Right lobe of liver (tissue), 6 donors: ENCODE data around the gene GTF2H3. TPM values are rescaled to one million over a fixed set of nuclear protein-coding genes. Genes with fewer than 3 reads are reported as not detected.

Experiments used
- ATAC-seq, 4 donors: fragments of 200-7000 bp; cut with Tn5 transposase; one replicate each; pipeline ENCODE4 v1.9.1; 2020; ENCODE audit warnings: mild to moderate bottlenecking in 4 of 4, moderate library complexity in 4 of 4
- DNase-seq, 3 donors: peaks; one replicate each; pipeline ENCODE4 v3.0.0-alpha.2; 2020
- H3K27ac ChIP-seq, 3 donors: fragments of 200-600 bp; one replicate each; pipeline ENCODE4 v1.8.0; 2022
- H3K27me3 ChIP-seq, 2 donors: fragments of 200-600 bp; one replicate each; pipeline ENCODE4 v1.8.0; 2022
- H3K36me3 ChIP-seq, 4 donors: fragments of 200-600 bp; sonication (generic) in 1 of 4; one replicate each; pipeline versions ENCODE4 v1.5.1 to v1.8.0; 2017 to 2022; ENCODE audit warnings: control low read depth in 1 of 4
- H3K4me1 ChIP-seq, 4 donors: fragments of 200-600 bp; sonication (generic) in 1 of 4; one replicate each; pipeline versions ENCODE4 v1.5.1 to v1.8.0; 2017 to 2022; ENCODE audit warnings: control low read depth in 1 of 4
- H3K4me3 ChIP-seq, 3 donors: fragments of 200-600 bp; one replicate each; pipeline ENCODE4 v1.8.0; 2022
- H3K9me3 ChIP-seq, 4 donors: fragments of 200-600 bp; sonication (generic) in 1 of 4; one replicate each; pipeline versions ENCODE4 v1.5.1 to v1.8.0; 2017 to 2022; ENCODE audit warnings: control low read depth in 1 of 4
- POLR2A ChIP-seq: fragments of 450-650 bp; IDR thresholded peaks from one replicate; pipeline ENCODE4 v1.6.1; 2017; ENCODE audit warnings: antibody characterized with exemption, mild to moderate bottlenecking
- WGBS: methylation state at CpG from one replicate; pipeline ENCODE4 v1.1.6; 2018; ENCODE audit warnings: low coverage, low lambda C conversion rate; ENCODE audit not compliant: insufficient coverage; ENCODE audit errors: missing lambda C conversion rate; 5-methylcytosine and 5-hydroxymethylcytosine counted together
- intact Hi-C, 2 donors: fragments of 100-400 bp; cut with DNase I; formaldehyde crosslinking; loops; one replicate each; pipeline versions ENCODE4 v1.11.2 to v1.14.1; 2022
- total RNA-seq, 6 experiments: library from RNA; depleted of rRNA in 2 of 6; stranded (reverse); fragments of >200 nt in 2 of 6; fragmentation: NEBNext Ultra II Directional in 3 of 6; extraction: Animal tissue kit (Norgen Biotek cat#: 25700) in 3 of 6; gene quantifications; one replicate each; pipeline versions ENCODE4 v1.1.0 to v1.2.4, GENCODE V29; 2016 to 2023
- TF ChIP-seq, protein P1 (sequence below), 4 donors: fragments of 200-600 bp in 3 of 4; fragments of 450-650 bp in 1 of 4; IDR thresholded peaks; one replicate each; pipeline versions ENCODE4 v1.5.1 to v1.8.0; 2016 to 2022; ENCODE audit warnings: antibody characterized with exemption in 4 of 4, mild to moderate bottlenecking in 2 of 4
- donor health status: DM: no; HTN: yes; CAD: no.
- donor health status: DM: no; HTN: no; CAD: no.
- donor health status: DM: no; HTN: no; CAD: no.
- donor health status: DM: no; HTN: yes; CAD: no.
- donor health status: DM: no; HTN: yes; CAD: no.

The GTF2H3 gene
- total RNA-seq, 6 experiments from 2014 or later = 10.9 to 15.6 (median 13.9) TPM

DNA sequence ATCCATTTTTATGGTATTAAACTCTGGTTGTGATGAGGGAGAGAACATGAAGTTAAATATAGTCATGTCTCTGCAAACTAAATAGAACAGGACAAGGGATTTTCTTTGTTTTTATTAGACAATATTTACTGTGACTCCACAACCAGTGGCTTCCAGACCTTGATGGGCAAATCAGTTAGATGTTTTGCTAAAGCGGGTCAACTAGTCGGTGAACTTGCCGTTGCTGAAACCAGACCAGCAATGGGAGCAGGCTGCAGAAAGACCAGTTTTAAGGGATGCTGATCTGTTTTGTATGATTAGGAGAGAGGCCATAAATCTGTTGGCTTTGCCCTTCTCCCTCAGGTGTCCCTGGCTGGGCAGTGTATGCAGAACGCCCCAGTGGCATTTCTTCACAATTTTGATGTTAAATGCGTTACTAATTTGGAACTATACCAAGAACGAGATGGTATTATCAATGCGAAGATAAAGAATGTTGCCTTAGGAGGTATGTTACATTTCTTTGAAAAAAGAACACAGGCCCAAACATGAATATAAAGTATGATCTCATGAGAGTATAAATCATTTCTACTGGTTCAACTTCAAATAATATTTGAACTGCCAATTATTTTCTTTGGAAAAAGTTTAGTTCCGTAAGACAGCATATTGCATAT lies 56.7 kb downstream of the GTF2H3 start:
- intact Hi-C loops = no loop called here
- DNase-seq = no peak
- H3K4me1 ChIP-seq = no peaks in the 10 kb centered on the region
- WGBS = 83% methylated on average over 8 of the region's 8 CpGs
- ATAC-seq = no peak
- no peak overlapping the region for H3K4me3 ChIP-seq
- TF ChIP-seq POLR2A = no peak
- TF ChIP-seq, protein P1, sequence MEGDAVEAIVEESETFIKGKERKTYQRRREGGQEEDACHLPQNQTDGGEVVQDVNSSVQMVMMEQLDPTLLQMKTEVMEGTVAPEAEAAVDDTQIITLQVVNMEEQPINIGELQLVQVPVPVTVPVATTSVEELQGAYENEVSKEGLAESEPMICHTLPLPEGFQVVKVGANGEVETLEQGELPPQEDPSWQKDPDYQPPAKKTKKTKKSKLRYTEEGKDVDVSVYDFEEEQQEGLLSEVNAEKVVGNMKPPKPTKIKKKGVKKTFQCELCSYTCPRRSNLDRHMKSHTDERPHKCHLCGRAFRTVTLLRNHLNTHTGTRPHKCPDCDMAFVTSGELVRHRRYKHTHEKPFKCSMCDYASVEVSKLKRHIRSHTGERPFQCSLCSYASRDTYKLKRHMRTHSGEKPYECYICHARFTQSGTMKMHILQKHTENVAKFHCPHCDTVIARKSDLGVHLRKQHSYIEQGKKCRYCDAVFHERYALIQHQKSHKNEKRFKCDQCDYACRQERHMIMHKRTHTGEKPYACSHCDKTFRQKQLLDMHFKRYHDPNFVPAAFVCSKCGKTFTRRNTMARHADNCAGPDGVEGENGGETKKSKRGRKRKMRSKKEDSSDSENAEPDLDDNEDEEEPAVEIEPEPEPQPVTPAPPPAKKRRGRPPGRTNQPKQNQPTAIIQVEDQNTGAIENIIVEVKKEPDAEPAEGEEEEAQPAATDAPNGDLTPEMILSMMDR (IDR thresholded peaks at IDR 0.05) = no peak
- H3K9me3 ChIP-seq = no peaks in the 10 kb centered on the region
- H3K27ac ChIP-seq = no peak overlapping the region
- H3K36me3 ChIP-seq = no peaks in the 10 kb centered on the region
- no peaks in the 10 kb centered on the region for H3K27me3 ChIP-seq

DNA sequence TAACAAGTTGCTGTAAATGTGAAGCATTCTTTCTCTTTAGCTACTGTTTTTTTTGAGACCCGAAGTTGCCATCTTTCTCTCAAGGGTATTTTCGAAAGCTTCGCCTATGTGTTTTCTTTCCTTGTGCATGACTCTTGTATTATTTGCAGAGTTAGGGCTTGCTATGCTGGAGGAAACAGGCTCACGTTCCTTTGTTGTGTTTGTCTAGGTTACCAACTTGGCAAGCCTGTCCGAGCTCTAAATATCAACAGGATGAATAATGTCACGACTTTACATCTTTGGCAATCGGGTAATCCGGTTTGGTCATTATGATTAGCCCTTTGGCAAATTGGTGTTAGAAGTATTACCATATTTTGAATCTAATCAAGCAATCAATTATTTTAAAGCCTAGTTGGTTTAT lies 62.6 kb downstream of the GTF2H3 start:
- DNase-seq (no peak), ATAC-seq (no peak)
- whole genome bisulfite sequencing = 73% methylated on average over 5 of the region's 8 CpGs
- H3K9me3 ChIP-seq = no peaks in the 10 kb centered on the region
- no peaks in the 10 kb centered on the region for H3K27me3 ChIP-seq
- intact Hi-C loops = no loop called here
- H3K4me1 ChIP-seq = no peaks in the 10 kb centered on the region
- H3K36me3 ChIP-seq = no peaks in the 10 kb centered on the region
- H3K4me3 ChIP-seq = no peak overlapping the region
- TF ChIP-seq POLR2A = no peak
- TF ChIP-seq, protein P1 (IDR thresholded peaks at IDR 0.05) = no peak
- no peak overlapping the region for H3K27ac ChIP-seq

DNA sequence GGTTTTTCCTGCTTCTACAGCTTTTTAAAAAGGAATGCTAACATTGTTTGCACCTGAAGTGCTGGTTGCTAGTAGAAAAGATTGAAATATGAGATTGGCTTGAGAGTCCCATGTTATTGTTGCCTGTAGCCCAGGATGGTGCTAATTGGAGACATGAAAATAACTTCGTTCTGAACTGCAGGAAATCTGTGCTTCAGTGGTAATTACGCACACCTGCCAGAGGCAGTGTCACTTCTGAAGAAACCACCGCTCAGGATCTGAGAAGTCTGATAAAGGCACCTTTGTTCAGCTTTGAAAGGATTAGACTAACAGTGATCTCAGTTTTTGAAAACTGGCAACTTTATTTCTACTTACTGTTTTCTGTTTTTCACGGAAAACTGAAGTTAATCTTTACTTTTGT lies 63.0 kb downstream of the GTF2H3 start:
- TF ChIP-seq, protein P1 (IDR thresholded peaks at IDR 0.05) = no peak
- no peak for TF ChIP-seq POLR2A
- Histone ChIP-seq H3K9me3 (no peaks in the 10 kb centered on the region), H3K4me3 (no peak overlapping the region), H3K4me1 (no peaks in the 10 kb centered on the region), H3K36me3 (no peaks in the 10 kb centered on the region), H3K27me3 (no peaks in the 10 kb centered on the region), H3K27ac (no peak overlapping the region)
- WGBS = 83% methylated on average over 4 of the region's 4 CpGs
- DNase-seq (no peak), ATAC-seq (no peak)
- intact Hi-C loops = no loop called here

- no peak overlapping the region for H3K27ac ChIP-seq
- H3K27me3 ChIP-seq = no peaks in the 10 kb centered on the region
- intact Hi-C loops = no loop called here
- no peaks in the 10 kb centered on the region for H3K36me3 ChIP-seq
- DNase-seq = no peak
- no peak for TF ChIP-seq POLR2A
- TF ChIP-seq, protein P1 (IDR thresholded peaks at IDR 0.05) = no peak
- H3K4me1 ChIP-seq = no peaks in the 10 kb centered on the region
- no peak overlapping the region for H3K4me3 ChIP-seq
- WGBS = 83% methylated on average over 1 of the region's 3 CpGs
- no peak for ATAC-seq
- no peaks in the 10 kb centered on the region for H3K9me3 ChIP-seq
These were observed 72.3 kb downstream of the GTF2H3 start for GRCh38 chr12:123705935-123706334.

GRCh38 chr12:123707466-123707865 lies 73.8 kb downstream of the GTF2H3 start:
- Histone ChIP-seq H3K27ac (no peak overlapping the region), H3K4me1 (no peaks in the 10 kb centered on the region), H3K36me3 (no peaks in the 10 kb centered on the region), H3K9me3 (no peaks in the 10 kb centered on the region), H3K4me3 (no peak overlapping the region), H3K27me3 (no peaks in the 10 kb centered on the region)
- 89% methylated on average over 3 of the region's 4 CpGs for WGBS
- intact Hi-C loops = no loop called here
- TF ChIP-seq POLR2A = no peak
- TF ChIP-seq, protein P1 (IDR thresholded peaks at IDR 0.05) = no peak
- ATAC-seq = no peak
- DNase-seq = no peak
